PFSK-1 (cell line): Measurements from ENCODE around the gene FAHD1.

Source experiments
- FOXP2 ChIP-seq: optimal IDR thresholded peaks from 2 replicates; pipeline ENCODE3; 2011; ENCODE audit warnings: borderline replicate concordance, control low read depth, inconsistent platforms; ENCODE audit not compliant: insufficient read depth; ENCODE audit errors: extremely low read length, extremely low read depth
- POLR2AphosphoS5 ChIP-seq: IDR thresholded peaks from 2 replicates; pipeline ENCODE4 v1.6.1; 2012; ENCODE audit warnings: low read depth, mild to moderate bottlenecking, control low read depth, low read length, moderate library complexity
- REST ChIP-seq, 2 experiments: IDR thresholded peaks; 2 replicates each; pipeline versions ENCODE4 v1.6.1 to v1.8.0; 2011 to 2012; ENCODE audit warnings: low read depth in 2 of 2, low read length in 2 of 2, control low read depth in 1 of 2, inconsistent platforms in 1 of 2, mild to moderate bottlenecking in 1 of 2, moderate library complexity in 1 of 2; ENCODE audit not compliant: insufficient read depth in 1 of 2
- SIN3A ChIP-seq: IDR thresholded peaks from 2 replicates; pipeline ENCODE4 v1.6.1; 2012; ENCODE audit warnings: mild to moderate bottlenecking, low read length, moderate library complexity, borderline replicate concordance; ENCODE audit not compliant: insufficient read depth
- TAF1 ChIP-seq: IDR thresholded peaks from 2 replicates; pipeline ENCODE4 v1.6.1; 2012; ENCODE audit warnings: low read length, control low read depth, borderline replicate concordance; ENCODE audit not compliant: insufficient read depth

FAHD1 gene

GRCh38 chr16:1809281-1809801 is 17.7 kb upstream of the FAHD1 start:
- TF ChIP-seq POLR2AphosphoS5 (no peak), TAF1 (no peak), FOXP2 (no peak), SIN3A (no peak)

GRCh38 chr16:1810106-1810505 is 16.9 kb upstream of the FAHD1 start:
- TF ChIP-seq POLR2AphosphoS5 (no peak), TAF1 (no peak), FOXP2 (no peak), REST (IDR thresholded peaks at IDR 0.05; ENCODE audit: insufficient read depth in 1 of 2, low read depth in 2 of 2, low read length in 2 of 2) (no peak), SIN3A (no peak)

GRCh38 chr16:1810536-1810935 is 16.5 kb upstream of the FAHD1 start:
- TF ChIP-seq SIN3A, result no peak
- no peak for TF ChIP-seq REST (IDR thresholded peaks at IDR 0.05; ENCODE audit: insufficient read depth in 1 of 2, low read depth in 2 of 2, low read length in 2 of 2)
- no peak for TF ChIP-seq FOXP2
- no peak for TF ChIP-seq POLR2AphosphoS5
- TF ChIP-seq TAF1, result no peak

- no peak for TF ChIP-seq REST (IDR thresholded peaks at IDR 0.05; ENCODE audit: insufficient read depth in 1 of 2, low read depth in 2 of 2, low read length in 2 of 2)
- TF ChIP-seq POLR2AphosphoS5, result no peak
- no peak for TF ChIP-seq FOXP2
- TF ChIP-seq TAF1, result no peak
- TF ChIP-seq SIN3A, result no peak
Observed at GRCh38 chr16:1812732-1813163, 14.3 kb upstream of the FAHD1 start.

GRCh38 chr16:1815461-1815860 is 11.5 kb upstream of the FAHD1 start:
- TF ChIP-seq REST (IDR thresholded peaks at IDR 0.05; ENCODE audit: insufficient read depth in 1 of 2, low read depth in 2 of 2, low read length in 2 of 2) (no peak), FOXP2 (no peak), TAF1 (no peak), POLR2AphosphoS5 (no peak), SIN3A (no peak)
